HG02943 (cell line): ENCODE results near the gene PROSER3.

Experiments used
- ATAC-seq: cut with Tn5 transposase; IDR thresholded peaks from one replicate; pipeline ENCODE4 v1.9.1; 2021; ENCODE audit warnings: mild to moderate bottlenecking, low read depth, moderate library complexity; ENCODE audit not compliant: unreplicated experiment

Gene PROSER3

DNA sequence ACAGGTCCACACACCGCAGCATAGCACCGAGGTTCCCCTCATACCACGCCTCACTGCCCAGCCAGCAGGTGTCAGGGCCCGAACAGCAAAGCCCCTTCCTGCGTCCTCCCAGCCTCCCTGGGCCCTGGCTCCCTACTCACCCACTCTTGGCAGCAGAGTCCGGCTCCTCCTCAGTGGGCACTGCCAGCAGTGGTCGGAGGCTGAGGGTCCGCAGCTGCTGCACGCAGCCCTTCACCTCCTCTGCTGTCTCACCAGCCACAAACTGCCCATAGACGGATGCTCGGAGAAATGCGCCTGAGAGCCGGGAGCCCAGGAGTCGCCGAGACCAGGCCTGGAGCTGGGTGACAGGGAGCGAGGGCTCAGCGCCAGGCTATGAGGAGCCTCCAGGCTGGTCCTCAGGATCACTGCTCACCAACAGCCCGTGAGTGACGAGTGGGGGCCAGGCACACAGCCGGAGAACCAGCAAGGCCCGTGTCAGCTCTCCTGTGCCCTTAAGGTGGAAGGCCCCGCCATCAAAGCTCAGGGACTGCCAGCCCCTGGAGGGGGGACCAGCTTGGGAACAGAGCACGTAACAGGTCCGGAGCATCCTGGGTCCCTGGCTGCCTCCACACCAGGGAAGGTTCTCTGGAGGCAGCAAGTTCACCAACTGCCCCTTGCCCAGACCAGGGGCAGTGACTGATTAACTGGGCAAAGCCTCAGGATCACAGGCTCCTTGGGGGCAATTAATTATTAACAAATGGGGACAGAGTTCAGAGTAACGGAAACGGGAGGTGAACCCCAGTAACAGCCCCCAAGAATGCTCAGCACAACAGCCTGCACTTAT lies 54.5 kb downstream of the PROSER3 start, which contains the start of gene PRODH2:
Gene PRODH2, minus strand, starts transcription at position 626 of the 823 bp plus-strand sequence. Its CDS starts 40 bp downstream, at position 586.
- ATAC-seq: no peak

DNA sequence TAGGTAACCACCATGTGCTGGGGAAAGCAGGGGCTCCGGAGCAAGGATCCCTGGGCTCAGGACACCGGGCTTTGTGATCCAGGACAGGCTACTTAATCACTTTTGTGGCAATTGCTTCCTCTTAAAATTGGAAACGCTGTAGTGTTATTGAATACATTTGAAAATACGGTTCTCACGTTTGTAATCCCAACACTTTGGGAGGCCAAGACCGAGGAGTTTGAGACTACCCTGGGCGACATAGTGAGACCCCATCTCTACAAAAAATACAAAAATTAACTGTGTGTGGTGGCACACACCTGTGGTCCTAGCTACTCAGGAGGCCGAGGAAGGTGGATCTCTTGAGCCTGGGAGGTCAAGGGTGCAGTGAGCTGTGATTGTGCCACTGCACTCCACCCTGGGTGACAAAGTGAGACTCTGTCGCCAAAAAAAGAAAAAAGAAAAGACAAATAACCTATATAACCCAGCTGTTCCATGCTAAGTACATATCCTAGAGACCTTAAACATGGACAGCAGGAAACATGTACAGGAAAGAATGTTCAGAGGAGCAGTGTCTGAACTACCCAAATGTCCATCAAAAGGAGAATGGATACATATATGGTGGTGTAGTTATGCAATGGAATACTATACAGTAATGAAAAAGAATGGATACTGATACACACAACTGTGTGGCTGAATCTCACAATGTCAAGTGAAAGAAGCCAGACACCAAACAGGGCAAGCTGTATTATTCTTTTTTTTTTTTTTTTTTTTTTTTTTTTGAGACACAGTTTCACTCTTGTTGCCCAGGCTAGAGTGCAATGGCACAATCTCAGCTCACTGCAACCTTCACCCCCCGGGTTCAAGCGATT lies 55.3 kb downstream of the PROSER3 start:
- ATAC-seq: no peak

DNA sequence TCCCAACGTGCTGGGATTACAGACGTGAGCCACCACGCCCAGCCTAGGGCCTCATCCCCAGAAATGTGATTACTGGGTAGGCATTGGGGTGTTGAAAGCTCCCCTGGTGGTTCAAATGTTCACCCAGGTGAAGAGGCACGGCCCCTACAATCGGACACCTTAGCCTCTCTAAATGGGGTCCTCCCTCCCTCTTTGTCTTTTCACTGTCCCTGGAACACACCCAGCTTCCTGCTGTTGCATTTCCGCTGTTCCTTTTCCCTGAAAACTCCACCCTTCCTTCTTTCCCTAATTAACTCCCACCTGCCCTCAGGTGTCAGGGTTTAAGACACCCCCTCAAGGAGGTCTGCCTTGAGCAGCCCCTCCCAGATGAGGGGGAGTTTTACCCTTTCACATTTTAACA lies 58.3 kb downstream of the PROSER3 start:
- no peak for ATAC-seq

DNA sequence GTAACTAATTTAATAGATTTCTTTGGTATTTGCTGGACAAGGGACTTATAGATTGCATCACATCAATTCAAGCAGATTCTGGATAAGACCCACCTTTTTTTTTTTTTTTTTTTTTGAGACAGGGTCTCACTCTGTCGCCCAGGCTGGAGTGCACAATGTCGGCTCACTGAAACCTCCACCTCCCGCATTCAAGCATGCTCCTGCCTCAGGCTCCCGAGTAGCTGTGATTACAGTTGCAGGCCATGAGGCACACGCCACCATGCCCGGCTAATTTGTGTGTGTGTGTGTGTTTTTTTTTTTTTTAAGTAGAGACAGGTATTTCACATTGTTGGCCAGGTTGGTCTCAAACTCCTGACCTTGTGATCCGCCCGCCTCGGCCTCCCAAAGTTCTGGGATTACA lies 58.9 kb downstream of the PROSER3 start:
- ATAC-seq: no peak

DNA sequence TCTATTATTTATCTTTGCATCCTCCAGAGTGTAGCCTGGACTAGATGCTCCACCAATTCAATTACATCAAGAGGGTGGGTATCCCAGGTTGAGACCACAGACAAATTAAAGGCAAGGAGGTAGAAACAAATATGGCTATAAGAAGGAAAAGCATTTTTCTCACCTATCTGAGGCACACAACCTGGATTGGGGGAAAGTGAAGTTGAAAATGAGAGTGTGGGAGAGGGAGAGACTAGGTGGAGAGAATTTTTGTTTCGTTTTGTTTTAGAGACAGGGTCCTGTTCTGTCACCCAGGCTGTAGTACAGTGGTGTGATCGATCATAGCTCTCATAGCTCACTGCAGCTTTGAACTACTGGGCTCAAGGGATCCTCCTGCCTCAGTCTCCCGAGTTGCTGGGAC lies 60.5 kb downstream of the PROSER3 start:
- no peak for ATAC-seq
